Mesenchymal stem cell (in vitro differentiated cells and primary cell): Measurements from ENCODE around the gene ATG2A.

ENCODE experiments used
- DNase-seq: peaks from one replicate; pipeline ENCODE4 v3.0.0-alpha.2; 2013
- H2AFZ ChIP-seq: one replicate; pipeline ENCODE4 v1.6.1; 2013; ENCODE audit warnings: low read depth, mild to moderate bottlenecking, control low read depth, inconsistent platforms, low read length, moderate library complexity
- H2AK5ac ChIP-seq: 2 replicates; pipeline ENCODE4 v1.6.1; 2013; ENCODE audit warnings: low read length, moderate library complexity, mild to moderate bottlenecking, inconsistent platforms; ENCODE audit not compliant: severe bottlenecking
- H2BK120ac ChIP-seq: one replicate; pipeline ENCODE4 v1.6.1; 2013; ENCODE audit warnings: low read depth, mild to moderate bottlenecking, inconsistent platforms, low read length, moderate library complexity
- H2BK12ac ChIP-seq, 2 experiments: one replicate each; pipeline ENCODE4 v1.6.1; 2013; ENCODE audit warnings: inconsistent platforms in 2 of 2, low read length in 2 of 2, mild to moderate bottlenecking in 2 of 2, moderate library complexity in 2 of 2, control low read depth in 1 of 2
- H2BK15ac ChIP-seq: one replicate; pipeline ENCODE4 v1.6.1; 2013; ENCODE audit warnings: mild to moderate bottlenecking, low read depth, inconsistent platforms; ENCODE audit not compliant: poor library complexity, severe bottlenecking
- H2BK5ac ChIP-seq: 2 replicates; pipeline ENCODE4 v1.6.1; 2013; ENCODE audit warnings: low read depth, mild to moderate bottlenecking, low read length, control low read depth, inconsistent platforms; ENCODE audit not compliant: poor library complexity, severe bottlenecking
- H3K14ac ChIP-seq, 2 experiments: one replicate each; pipeline ENCODE4 v1.6.1; 2013; ENCODE audit warnings: inconsistent platforms in 2 of 2, low read length in 2 of 2, control low read depth in 1 of 2, mild to moderate bottlenecking in 1 of 2, moderate library complexity in 1 of 2
- H3K18ac ChIP-seq, 2 experiments: one replicate each; pipeline ENCODE4 v1.6.1; 2013; ENCODE audit warnings: inconsistent platforms in 2 of 2, low read length in 2 of 2, control low read depth in 1 of 2, low read depth in 1 of 2, mild to moderate bottlenecking in 1 of 2
- H3K23ac ChIP-seq, 2 experiments: one replicate each; pipeline ENCODE4 v1.6.1; 2013; ENCODE audit warnings: inconsistent platforms in 2 of 2, low read length in 2 of 2, mild to moderate bottlenecking in 2 of 2, moderate library complexity in 2 of 2, control low read depth in 1 of 2
- H3K27ac ChIP-seq: 2 replicates; pipeline ENCODE4 v1.5.1; 2013; ENCODE audit warnings: mild to moderate bottlenecking, moderate library complexity, low read length, control low read depth, inconsistent platforms; ENCODE audit not compliant: poor library complexity, severe bottlenecking
- H3K27me3 ChIP-seq, 2 experiments: 2 replicates each; pipeline versions ENCODE4 v1.6.1 to v1.7.0; 2013; ENCODE audit warnings: low read length in 2 of 2, mild to moderate bottlenecking in 2 of 2, moderate library complexity in 2 of 2, control low read depth in 1 of 2, inconsistent platforms in 1 of 2; ENCODE audit not compliant: control insufficient read depth in 1 of 2, insufficient read depth in 1 of 2
- H3K36me3 ChIP-seq, 2 experiments: 2 replicates each; pipeline versions ENCODE4 v1.6.1 to v1.7.0; 2013; ENCODE audit warnings: low read length in 2 of 2, control low read depth in 1 of 2, inconsistent platforms in 1 of 2, low read depth in 1 of 2, mild to moderate bottlenecking in 1 of 2; ENCODE audit not compliant: insufficient read depth in 2 of 2, control insufficient read depth in 1 of 2
- H3K4ac ChIP-seq, 2 experiments: one replicate each; pipeline ENCODE4 v1.6.1; 2013; ENCODE audit warnings: inconsistent platforms in 2 of 2, low read length in 2 of 2, mild to moderate bottlenecking in 2 of 2, moderate library complexity in 2 of 2, control low read depth in 1 of 2, low read depth in 1 of 2
- H3K4me1 ChIP-seq: 2 replicates; pipeline ENCODE4 v1.6.1; 2013; ENCODE audit warnings: low read depth, low read length, control low read depth; ENCODE audit not compliant: control insufficient read depth, insufficient read depth
- H3K4me2 ChIP-seq: 2 replicates; pipeline ENCODE4 v1.6.1; 2013; ENCODE audit warnings: low read length, mild to moderate bottlenecking, inconsistent platforms; ENCODE audit not compliant: poor library complexity, severe bottlenecking
- H3K4me3 ChIP-seq, 2 experiments: 2 replicates each; pipeline versions ENCODE4 v1.5.1 to v1.7.0; 2013; ENCODE audit warnings: low read length in 2 of 2, mild to moderate bottlenecking in 2 of 2, control low read depth in 1 of 2, low read depth in 1 of 2; ENCODE audit not compliant: insufficient read depth in 1 of 2
- H3K79me1 ChIP-seq: replicated peaks from 2 replicates; pipeline ENCODE4 v1.6.1; 2013; ENCODE audit warnings: mild to moderate bottlenecking, control low read depth, low read length, inconsistent platforms; ENCODE audit not compliant: poor library complexity, severe bottlenecking
- H3K9ac ChIP-seq: 2 replicates; pipeline ENCODE4 v1.7.0; 2013; ENCODE audit warnings: mild to moderate bottlenecking, low read length, moderate library complexity
- H3K9me3 ChIP-seq: 2 replicates; pipeline ENCODE4 v1.7.0; 2013; ENCODE audit warnings: mild to moderate bottlenecking, low read length; ENCODE audit not compliant: control insufficient read depth
- H4K8ac ChIP-seq: one replicate; pipeline ENCODE4 v1.6.1; 2013; ENCODE audit warnings: inconsistent platforms, mild to moderate bottlenecking, low read length, moderate library complexity
- H4K91ac ChIP-seq: one replicate; pipeline ENCODE4 v1.6.1; 2013; ENCODE audit warnings: mild to moderate bottlenecking, low read length, inconsistent platforms
- WGBS: methylation state at CpG from one replicate; pipeline ENCODE4 v1.1.7; 2013; ENCODE audit warnings: mixed read lengths; 5-methylcytosine and 5-hydroxymethylcytosine counted together

ATG2A gene

DNA sequence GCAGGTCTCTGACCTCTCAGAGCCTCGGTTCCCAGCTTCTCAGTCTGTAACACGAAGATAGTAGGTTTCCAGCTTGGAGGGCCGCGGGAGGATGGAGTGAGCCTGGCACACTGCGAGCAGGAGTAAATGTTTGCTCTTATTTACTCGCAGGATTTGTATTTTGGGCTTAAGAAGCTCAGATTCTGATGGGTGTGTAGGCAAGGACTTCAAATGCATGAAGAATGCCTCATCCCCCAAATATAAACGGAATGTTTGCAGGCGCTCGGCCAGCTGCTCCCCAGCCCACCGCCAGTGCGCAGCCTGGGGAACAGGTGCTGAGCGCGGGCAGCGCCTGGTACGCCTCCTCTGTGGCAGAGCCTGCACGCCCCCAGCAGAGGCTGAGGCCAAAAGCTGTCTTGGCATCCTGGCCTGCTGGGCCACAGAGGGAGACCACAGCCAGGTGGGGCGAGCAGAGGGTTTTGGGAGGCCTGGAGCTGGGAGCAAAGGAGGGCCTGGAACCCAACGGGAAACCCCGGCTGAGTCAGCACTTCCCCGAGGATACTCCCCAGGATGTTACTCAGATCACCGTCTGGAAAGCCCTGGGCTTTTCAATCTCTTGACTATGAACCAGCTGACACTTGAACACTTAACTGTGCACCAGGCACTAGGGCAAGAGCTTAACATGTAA, 48.0 kb downstream of the ATG2A start:
- H3K23ac ChIP-seq, result no peak overlapping the region
- peak overlapping the region; percentile 92 for H3K27ac ChIP-seq
- H2AFZ ChIP-seq, result no peak overlapping the region
- no peak overlapping the region for H2BK15ac ChIP-seq
- H4K91ac ChIP-seq, result peak overlapping the region; percentile 77
- DNase-seq, result peak; percentile 95
- peak overlapping the region; percentile 97 for H2AK5ac ChIP-seq
- H2BK5ac ChIP-seq, result peak overlapping the region; percentile 81
- H3K18ac ChIP-seq, result peak overlapping the region; percentile 61 to 84
- peak overlapping the region; percentile 76 for H3K9ac ChIP-seq
- H3K36me3 ChIP-seq, result peaks cover 32 to 44% of the 10 kb centered on the region in 2 experiments
- H3K4ac ChIP-seq, result peak overlapping the region; percentile 51 to 71
- peak overlapping the region; percentile 75 for H4K8ac ChIP-seq
- peaks cover 68% of the 10 kb centered on the region for H3K4me1 ChIP-seq
- H3K4me3 ChIP-seq, result peak overlapping the region; percentile 11 to 51
- H3K27me3 ChIP-seq, result no peaks in the 10 kb centered on the region
- H3K4me2 ChIP-seq, result peak overlapping the region; percentile 10
- WGBS, result 16% methylated on average over 21 of the region's 21 CpGs
- no peak overlapping the region for H3K14ac ChIP-seq
- peak overlapping the region; percentile 39 for H2BK120ac ChIP-seq
- H3K9me3 ChIP-seq, result no peaks in the 10 kb centered on the region
- no peaks in the 10 kb centered on the region for H3K79me1 ChIP-seq
- H2BK12ac ChIP-seq, result peak overlapping the region in 1 of 2 experiments; percentile 68

DNA sequence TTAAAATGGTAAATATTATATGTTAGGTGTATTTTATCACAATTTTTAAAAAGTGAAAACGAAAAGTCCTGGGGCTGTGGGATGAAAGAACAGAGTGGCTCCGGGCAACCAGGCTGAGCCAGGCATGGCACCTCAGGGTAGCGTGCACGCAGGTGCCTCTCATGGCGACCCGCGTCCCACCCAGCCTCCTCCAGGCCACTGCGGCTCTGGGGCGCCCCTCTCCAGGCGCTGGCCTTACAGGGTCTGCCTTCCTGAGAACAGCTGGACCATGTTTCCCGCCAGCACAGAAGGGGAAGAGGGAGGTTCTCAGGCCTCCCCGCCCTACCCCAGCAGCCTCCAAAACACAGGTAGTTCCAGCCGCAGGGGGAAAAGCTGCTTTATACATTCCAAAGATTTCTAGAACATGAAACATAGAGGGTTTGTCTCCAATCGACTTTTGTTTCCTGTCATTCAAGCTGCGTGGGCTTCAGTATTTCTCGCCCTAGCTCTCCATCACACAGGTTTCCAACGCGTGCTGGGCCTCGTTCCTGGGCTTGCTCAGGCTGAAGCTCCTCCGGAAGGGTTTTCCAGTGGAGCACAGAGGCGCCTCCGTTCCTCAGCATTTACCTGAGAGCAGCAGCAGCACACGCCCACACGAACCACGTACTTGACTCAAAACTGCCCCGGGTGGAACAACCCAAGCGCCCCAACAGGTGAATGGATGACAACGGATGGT, 49.1 kb downstream of the ATG2A start:
- peak overlapping the region; percentile 92 for H3K27ac ChIP-seq
- peak overlapping the region; percentile 91 for H2AK5ac ChIP-seq
- H2BK12ac ChIP-seq, result peak overlapping the region in 1 of 2 experiments; percentile 81
- H3K23ac ChIP-seq, result peak overlapping the region in 1 of 2 experiments; percentile 34
- peaks cover 25 to 38% of the 10 kb centered on the region in 2 experiments for H3K36me3 ChIP-seq
- H2BK120ac ChIP-seq, result no peak overlapping the region
- H3K4me2 ChIP-seq, result no peak overlapping the region
- H2BK5ac ChIP-seq, result peak overlapping the region; percentile 81
- no peak overlapping the region for H3K9ac ChIP-seq
- no peak overlapping the region for H4K8ac ChIP-seq
- H3K9me3 ChIP-seq, result no peaks in the 10 kb centered on the region
- H2AFZ ChIP-seq, result no peak overlapping the region
- 80% methylated on average over 27 of the region's 28 CpGs for WGBS
- peak overlapping the region in 1 of 2 experiments; percentile 51 for H3K4ac ChIP-seq
- no peak overlapping the region for H3K14ac ChIP-seq
- no peaks in the 10 kb centered on the region for H3K27me3 ChIP-seq
- H3K4me3 ChIP-seq, result no peak overlapping the region
- H4K91ac ChIP-seq, result peak overlapping the region; percentile 36
- H3K79me1 ChIP-seq, result no peaks in the 10 kb centered on the region
- H2BK15ac ChIP-seq, result peak overlapping the region; percentile 44
- DNase-seq, result no peak
- peak overlapping the region in 1 of 2 experiments; percentile 19 for H3K18ac ChIP-seq
- H3K4me1 ChIP-seq, result peaks cover 74% of the 10 kb centered on the region

DNA sequence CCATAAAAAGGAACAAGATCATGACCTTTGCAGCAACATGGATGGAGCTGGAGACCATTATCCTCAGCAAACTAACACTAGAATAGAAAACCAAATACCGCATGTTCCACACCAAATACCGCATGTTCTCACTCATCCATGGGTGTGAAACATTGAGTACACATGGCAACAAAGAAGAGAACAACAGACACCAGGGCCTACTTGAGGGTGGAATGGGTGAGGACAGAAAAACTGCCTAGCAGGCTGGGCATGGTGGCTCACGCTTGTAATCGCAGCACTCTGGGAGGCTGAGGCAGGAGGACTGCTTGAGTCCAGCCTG, 50.9 kb downstream of the ATG2A start:
- DNase-seq, result no peak
- H4K8ac ChIP-seq, result no peak overlapping the region
- H3K9ac ChIP-seq, result peak overlapping the region; percentile 16
- H3K4me2 ChIP-seq, result no peak overlapping the region
- H2BK120ac ChIP-seq, result no peak overlapping the region
- H4K91ac ChIP-seq, result no peak overlapping the region
- no peak overlapping the region for H2AK5ac ChIP-seq
- no peak overlapping the region for H3K14ac ChIP-seq
- no peak overlapping the region for H3K23ac ChIP-seq
- no peaks in the 10 kb centered on the region for H3K27me3 ChIP-seq
- peaks cover 13 to 26% of the 10 kb centered on the region in 2 experiments for H3K36me3 ChIP-seq
- H2BK15ac ChIP-seq, result no peak overlapping the region
- H2BK5ac ChIP-seq, result no peak overlapping the region
- H3K18ac ChIP-seq, result no peak overlapping the region
- H3K9me3 ChIP-seq, result no peaks in the 10 kb centered on the region
- peak overlapping the region; percentile 29 for H3K27ac ChIP-seq
- H2BK12ac ChIP-seq, result peak overlapping the region in 1 of 2 experiments; percentile 34
- H3K4ac ChIP-seq, result no peak overlapping the region
- H3K4me3 ChIP-seq, result no peak overlapping the region
- no peak overlapping the region for H2AFZ ChIP-seq
- H3K4me1 ChIP-seq, result peaks cover 68% of the 10 kb centered on the region
- 100% methylated on average over 4 of the region's 4 CpGs for WGBS
- no peaks in the 10 kb centered on the region for H3K79me1 ChIP-seq
